Mesothelial cell of epicardium (in vitro differentiated cells): ENCODE measurements around the gene GIMAP7. TPM values are rescaled to one million over a fixed set of nuclear protein-coding genes. Genes with fewer than 3 reads are reported as not detected.

ENCODE experiments used
- DNase-seq, 2 experiments: peaks; one replicate each; pipeline ENCODE4 v3.0.0; 2021; ENCODE audit warnings: low spot score in 2 of 2; ENCODE audit not compliant: unreplicated experiment in 2 of 2
- H3K27ac Mint-ChIP-seq: 2 replicates; pipeline ENCODE4 v1.8.0; 2021; ENCODE audit warnings: mixed read lengths
- H3K27me3 Mint-ChIP-seq: 2 replicates; pipeline ENCODE4 v1.8.0; 2021; ENCODE audit warnings: low read depth, mixed read lengths
- H3K36me3 Mint-ChIP-seq: 2 replicates; pipeline ENCODE4 v1.8.0; 2021; ENCODE audit warnings: mixed read lengths
- H3K4me1 Mint-ChIP-seq: 2 replicates; pipeline ENCODE4 v1.8.0; 2021; ENCODE audit warnings: mixed read lengths
- H3K4me3 Mint-ChIP-seq: 2 replicates; pipeline ENCODE4 v1.8.0; 2021; ENCODE audit warnings: mild to moderate bottlenecking, moderate library complexity, mixed read lengths
- H3K9me3 Mint-ChIP-seq: 2 replicates; pipeline ENCODE4 v1.8.0; 2021; ENCODE audit warnings: mixed read lengths
- total RNA-seq: library from RNA; stranded (reverse); gene quantifications from 3 replicates; pipeline ENCODE4 v1.2.1, GENCODE V29; 2021
- TF ChIP-seq, protein P1 (sequence below): fragments of 200-600 bp; sonication (generic); IDR thresholded peaks from one replicate; pipeline ENCODE4 v1.5.0; 2021; ENCODE audit warnings: antibody characterized with exemption; ENCODE audit not compliant: unreplicated experiment

Gene GIMAP7
- total RNA-seq, 1 donor from 2014 or later = not detected

- Mint-ChIP-seq H3K36me3 (no peaks in the 10 kb centered on the region), H3K27ac (no peak overlapping the region), H3K4me3 (no peak overlapping the region), H3K27me3 (no peaks in the 10 kb centered on the region), H3K4me1 (no peaks in the 10 kb centered on the region), H3K9me3 (peaks cover 64% of the 10 kb centered on the region)
- TF ChIP-seq, protein P1, sequence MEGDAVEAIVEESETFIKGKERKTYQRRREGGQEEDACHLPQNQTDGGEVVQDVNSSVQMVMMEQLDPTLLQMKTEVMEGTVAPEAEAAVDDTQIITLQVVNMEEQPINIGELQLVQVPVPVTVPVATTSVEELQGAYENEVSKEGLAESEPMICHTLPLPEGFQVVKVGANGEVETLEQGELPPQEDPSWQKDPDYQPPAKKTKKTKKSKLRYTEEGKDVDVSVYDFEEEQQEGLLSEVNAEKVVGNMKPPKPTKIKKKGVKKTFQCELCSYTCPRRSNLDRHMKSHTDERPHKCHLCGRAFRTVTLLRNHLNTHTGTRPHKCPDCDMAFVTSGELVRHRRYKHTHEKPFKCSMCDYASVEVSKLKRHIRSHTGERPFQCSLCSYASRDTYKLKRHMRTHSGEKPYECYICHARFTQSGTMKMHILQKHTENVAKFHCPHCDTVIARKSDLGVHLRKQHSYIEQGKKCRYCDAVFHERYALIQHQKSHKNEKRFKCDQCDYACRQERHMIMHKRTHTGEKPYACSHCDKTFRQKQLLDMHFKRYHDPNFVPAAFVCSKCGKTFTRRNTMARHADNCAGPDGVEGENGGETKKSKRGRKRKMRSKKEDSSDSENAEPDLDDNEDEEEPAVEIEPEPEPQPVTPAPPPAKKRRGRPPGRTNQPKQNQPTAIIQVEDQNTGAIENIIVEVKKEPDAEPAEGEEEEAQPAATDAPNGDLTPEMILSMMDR = no peak
- DNase-seq = no peak
Measured at GRCh38 chr7:150531704-150532103, 17.0 kb downstream of the GIMAP7 start.

GRCh38 chr7:150538259-150538658 is 23.6 kb downstream of the GIMAP7 start:
- Mint-ChIP-seq H3K27ac (no peak overlapping the region), H3K36me3 (no peaks in the 10 kb centered on the region), H3K9me3 (peaks cover 69% of the 10 kb centered on the region), H3K27me3 (no peaks in the 10 kb centered on the region), H3K4me1 (no peaks in the 10 kb centered on the region), H3K4me3 (no peak overlapping the region)
- DNase-seq = no peak
- TF ChIP-seq, protein P1 = no peak

- TF ChIP-seq, protein P1 = no peak
- Mint-ChIP-seq H3K4me1 (no peaks in the 10 kb centered on the region), H3K9me3 (peaks cover 78% of the 10 kb centered on the region), H3K36me3 (no peaks in the 10 kb centered on the region), H3K4me3 (no peak overlapping the region), H3K27ac (no peak overlapping the region), H3K27me3 (no peaks in the 10 kb centered on the region)
- no peak for DNase-seq
Measured at GRCh38 chr7:150553163-150553562, 38.5 kb downstream of the GIMAP7 start.

GRCh38 chr7:150556521-150557138 is 42.0 kb downstream of the GIMAP7 start:
- peaks cover 85% of the 10 kb centered on the region for H3K9me3 Mint-ChIP-seq
- no peak overlapping the region for H3K4me3 Mint-ChIP-seq
- DNase-seq = no peak
- H3K36me3 Mint-ChIP-seq = no peaks in the 10 kb centered on the region
- H3K27ac Mint-ChIP-seq = no peak overlapping the region
- TF ChIP-seq, protein P1 = no peak
- H3K27me3 Mint-ChIP-seq = no peaks in the 10 kb centered on the region
- no peaks in the 10 kb centered on the region for H3K4me1 Mint-ChIP-seq

- no peaks in the 10 kb centered on the region for H3K36me3 Mint-ChIP-seq
- DNase-seq = no peak
- H3K27me3 Mint-ChIP-seq = no peaks in the 10 kb centered on the region
- H3K4me1 Mint-ChIP-seq = no peaks in the 10 kb centered on the region
- TF ChIP-seq, protein P1 = no peak
- no peak overlapping the region for H3K4me3 Mint-ChIP-seq
- no peak overlapping the region for H3K27ac Mint-ChIP-seq
- peaks cover 63% of the 10 kb centered on the region for H3K9me3 Mint-ChIP-seq
Measured at GRCh38 chr7:150560486-150560885, 45.8 kb downstream of the GIMAP7 start.

GRCh38 chr7:150562919-150563318 is 48.2 kb downstream of the GIMAP7 start:
- Mint-ChIP-seq H3K9me3 (peaks cover 48% of the 10 kb centered on the region), H3K4me1 (no peaks in the 10 kb centered on the region), H3K27me3 (no peaks in the 10 kb centered on the region), H3K36me3 (no peaks in the 10 kb centered on the region), H3K4me3 (no peak overlapping the region), H3K27ac (no peak overlapping the region)
- TF ChIP-seq, protein P1 = no peak
- DNase-seq = no peak
